T-helper 1 cell (primary cell): ENCODE data around the gene ZNF488.

ENCODE experiments used
- DNase-seq, 5 donors: peaks; one replicate each; pipeline ENCODE4 v3.0.0-alpha.2; 2012 to 2020

Gene ZNF488

DNA sequence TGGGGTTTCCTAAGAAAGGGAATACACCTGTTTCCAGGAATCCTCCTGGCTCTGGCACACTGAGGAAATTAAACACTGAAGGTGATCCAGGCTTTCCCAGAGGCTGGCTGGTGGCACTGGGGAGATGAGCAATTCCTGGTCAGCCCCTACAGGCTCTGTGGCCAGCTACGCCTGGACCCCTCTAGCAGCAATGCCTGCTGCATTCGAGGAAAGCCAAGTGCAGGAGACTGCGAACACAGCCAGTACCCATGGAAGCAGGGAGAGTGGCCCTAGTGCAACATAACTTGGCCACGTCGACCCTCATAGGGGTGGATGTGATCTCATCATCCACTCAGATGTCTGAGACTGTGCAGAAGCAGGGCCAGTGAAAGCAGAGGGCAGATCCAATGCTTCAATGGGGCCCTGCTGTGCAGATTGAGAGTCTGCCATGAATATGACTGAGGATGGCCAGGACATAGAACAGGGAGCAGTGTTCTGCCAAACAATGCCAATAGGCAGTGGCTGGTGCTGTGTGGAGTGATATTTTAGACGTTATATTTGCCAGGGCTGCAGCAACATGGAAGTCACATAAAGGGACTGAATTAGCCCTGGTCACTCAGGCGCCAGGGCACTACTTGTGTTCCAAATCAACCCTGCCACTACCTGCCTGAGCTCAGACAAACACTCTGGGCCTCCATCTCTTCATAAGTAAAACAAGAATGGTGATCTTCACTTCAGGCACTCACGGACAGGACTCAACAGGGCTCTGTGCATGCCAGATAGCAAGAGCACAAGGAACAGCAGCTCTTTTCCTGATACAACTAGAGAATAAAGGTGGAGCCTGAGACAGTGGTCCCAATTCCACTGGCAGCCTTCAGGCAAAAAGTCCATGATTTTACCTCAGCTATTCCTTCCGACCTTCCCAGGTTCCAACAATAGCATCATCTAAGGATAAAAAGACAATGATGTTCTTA is 2.4 kb downstream of the ZNF488 start:
- no peak for DNase-seq

DNA sequence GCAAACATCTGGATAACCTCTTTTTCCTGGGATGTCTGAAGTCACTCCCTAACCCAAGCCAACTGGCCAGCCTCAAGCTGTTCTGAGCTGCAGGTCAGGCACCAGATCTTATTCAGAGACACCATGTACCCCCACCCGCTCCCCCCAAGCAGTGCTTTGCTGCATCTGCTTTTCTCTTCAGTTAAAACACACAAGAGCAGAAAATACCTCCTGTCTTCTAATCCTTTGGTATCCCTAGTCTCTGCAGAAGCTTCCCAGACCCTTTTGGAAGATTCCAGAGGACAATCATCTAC is 3.0 kb downstream of the ZNF488 start:
- DNase-seq = no peak

GRCh38 chr10:47380341-47381102 is 3.6 kb downstream of the ZNF488 start:
- DNase-seq = no peak

- no peak for DNase-seq
Observed at GRCh38 chr10:47379901-47380300, 4.2 kb downstream of the ZNF488 start.

DNA sequence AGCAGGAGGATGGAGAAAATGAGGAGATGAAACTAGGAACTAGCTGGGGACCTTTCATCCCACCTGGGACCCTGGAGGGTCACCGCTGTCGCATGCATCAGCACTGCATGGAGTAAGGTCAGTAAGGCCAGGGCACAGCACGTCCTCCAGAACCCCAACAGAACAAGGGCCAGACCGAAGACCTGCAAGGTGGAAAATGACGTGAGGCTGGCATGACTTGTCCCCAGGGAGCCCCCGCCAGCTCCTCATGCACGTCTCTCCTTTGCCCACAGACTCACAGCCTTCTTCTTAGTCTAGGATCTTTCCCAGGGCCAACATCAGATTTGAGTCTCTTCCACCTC is 4.7 kb downstream of the ZNF488 start:
- no peak for DNase-seq

GRCh38 chr10:47378606-47379444 is 5.3 kb downstream of the ZNF488 start:
- DNase-seq = no peak

DNA sequence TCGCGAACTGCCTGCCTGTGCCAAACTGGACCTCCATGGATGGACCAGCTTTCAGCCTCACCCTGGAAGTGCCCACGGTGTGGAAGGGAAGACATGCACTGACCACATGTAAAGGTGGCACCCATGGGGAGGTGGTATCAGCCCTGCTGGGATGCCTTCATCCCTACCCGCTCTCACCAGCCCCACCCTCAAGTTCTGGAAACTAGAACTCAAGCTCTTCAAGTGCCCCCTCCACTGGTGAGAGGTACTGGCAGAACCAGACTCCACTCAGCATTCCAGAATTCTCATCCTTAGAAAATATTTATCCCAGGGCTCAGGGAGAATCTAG is 5.9 kb downstream of the ZNF488 start:
- DNase-seq = no peak

DNA sequence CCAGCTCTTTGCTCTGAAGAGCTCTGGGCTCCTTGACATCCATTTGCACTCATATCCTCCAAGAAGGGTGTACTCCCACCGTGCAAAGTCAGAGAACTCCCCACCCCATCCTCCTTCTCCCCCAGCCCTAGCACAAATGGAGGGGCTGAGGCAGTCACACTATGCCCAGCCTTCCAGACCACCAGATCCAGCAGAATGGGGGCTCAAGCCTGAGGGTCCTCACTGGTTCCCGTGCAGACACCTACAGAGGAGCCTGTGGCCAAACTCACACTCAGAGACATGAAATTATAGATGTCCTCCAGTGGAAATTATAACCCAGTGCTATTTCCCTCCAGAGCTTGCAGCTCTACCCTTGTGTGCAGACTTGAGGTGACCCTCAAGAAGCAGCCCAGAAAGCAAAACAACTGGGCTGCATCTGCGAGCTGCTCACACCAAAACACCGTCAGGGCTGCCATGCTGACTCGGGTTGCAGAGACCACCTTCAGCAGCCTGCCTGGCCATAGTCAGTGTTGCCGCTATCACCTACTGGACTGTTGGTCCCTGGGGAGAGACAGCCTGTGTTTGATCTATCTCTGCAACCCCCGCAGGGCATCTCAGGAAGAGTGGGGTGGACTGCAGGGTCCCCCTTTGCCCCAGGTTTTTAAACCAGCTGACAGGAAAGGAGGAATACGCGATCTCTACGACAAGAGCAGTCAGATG is 7.4 kb downstream of the ZNF488 start:
- no peak for DNase-seq

DNA sequence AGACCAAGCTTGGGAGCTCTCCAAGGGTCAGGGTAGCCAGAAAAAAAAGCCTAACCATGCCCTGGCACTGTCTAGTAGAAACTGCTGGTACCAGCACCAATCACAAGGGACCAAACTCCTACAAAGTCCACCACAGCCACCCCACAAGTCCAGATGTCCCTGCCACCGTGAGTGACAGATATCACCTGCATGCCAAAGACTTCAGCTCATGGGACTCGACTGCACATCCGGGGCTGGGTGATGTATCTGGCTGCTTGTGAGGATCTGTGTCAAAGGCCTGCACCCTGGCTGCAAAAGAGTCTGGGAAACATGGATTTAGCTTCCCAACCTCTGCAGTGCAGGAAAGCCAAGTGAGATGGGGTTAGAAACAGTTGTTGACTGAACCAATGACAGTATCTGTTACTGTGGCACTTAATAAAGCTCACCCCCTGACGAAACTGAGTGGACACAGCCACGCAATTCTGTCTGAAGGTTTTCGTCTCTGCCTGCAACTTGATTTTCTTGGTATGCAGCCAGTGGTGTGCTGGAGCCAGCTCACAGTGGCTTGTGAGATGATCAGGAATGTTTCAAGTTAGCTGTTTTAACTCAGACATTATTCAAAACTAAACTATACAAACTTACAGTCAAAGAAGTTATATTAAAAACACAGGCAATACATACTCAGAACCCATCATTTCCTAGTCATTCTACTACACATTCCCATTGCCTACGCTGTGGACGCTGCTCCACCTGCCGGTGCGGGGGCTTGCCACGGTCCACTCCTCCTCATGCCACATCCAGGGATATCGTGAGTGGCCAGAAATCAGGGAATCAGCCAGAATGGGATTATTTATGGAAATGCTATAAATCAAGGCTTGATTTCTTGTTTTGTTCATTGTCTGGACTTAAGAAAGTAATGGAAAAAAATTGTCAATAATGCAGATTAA is 9.2 kb downstream of the ZNF488 start:
- no peak for DNase-seq

- no peak for DNase-seq
Observed at GRCh38 chr10:47372726-47373125, 11.4 kb downstream of the ZNF488 start.

GRCh38 chr10:47371629-47372485 is 12.2 kb downstream of the ZNF488 start:
- no peak for DNase-seq

DNA sequence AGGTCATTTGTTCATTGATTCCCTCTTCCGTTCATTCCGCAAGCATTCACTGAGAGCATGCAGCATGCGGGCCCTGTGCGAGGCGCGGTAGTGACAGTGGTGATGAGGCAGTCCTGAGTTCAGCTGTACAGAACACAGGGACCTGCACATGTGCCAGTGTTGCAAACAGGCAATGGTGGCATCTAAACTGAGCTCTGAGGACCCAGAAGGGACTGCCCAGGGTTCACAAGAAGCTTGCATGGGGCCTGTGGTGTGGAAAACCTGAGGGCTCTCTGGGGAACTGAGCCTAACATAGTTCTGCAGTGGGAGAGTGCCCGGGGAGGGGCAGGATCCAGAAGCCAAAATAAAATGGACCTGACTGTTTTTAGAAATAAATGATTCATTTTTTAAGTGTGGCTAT is 13.2 kb downstream of the ZNF488 start:
- DNase-seq = no peak

DNA sequence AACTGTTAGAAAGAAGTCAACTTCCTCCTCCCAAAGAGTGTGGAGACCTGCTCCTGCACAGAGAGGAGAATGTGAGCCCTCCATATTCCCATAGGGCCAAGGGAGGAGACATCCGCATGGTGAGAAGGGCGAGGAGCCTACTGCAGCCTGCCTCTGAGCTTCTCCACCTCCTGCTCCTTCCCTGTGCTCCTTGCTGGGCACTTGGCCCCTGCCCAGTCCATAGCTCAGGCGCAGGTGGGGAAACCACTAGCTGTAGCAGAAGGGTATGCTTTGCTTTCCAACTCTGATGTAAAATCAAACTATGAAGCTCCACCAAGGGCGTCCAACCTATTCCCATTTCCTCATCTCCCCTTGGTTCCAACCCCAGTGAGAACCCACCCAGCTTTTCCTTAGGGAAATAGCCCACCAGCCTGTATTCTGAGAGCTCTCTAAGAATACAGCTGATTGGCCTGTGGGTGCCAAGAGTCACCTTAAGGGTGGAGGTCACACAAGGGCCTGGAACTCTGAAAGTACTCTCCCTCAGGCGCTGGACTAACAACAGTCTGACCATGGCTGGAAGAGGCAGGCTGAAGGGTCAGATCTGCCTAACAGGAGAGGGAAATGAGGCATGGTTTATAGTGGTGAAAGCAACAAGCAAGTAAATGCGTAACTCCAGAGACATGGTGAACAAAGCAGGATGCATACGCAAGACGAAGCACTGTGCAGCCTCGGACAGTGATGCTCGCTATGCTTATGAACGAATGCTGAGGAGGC is 13.9 kb downstream of the ZNF488 start:
- DNase-seq = no peak

DNA sequence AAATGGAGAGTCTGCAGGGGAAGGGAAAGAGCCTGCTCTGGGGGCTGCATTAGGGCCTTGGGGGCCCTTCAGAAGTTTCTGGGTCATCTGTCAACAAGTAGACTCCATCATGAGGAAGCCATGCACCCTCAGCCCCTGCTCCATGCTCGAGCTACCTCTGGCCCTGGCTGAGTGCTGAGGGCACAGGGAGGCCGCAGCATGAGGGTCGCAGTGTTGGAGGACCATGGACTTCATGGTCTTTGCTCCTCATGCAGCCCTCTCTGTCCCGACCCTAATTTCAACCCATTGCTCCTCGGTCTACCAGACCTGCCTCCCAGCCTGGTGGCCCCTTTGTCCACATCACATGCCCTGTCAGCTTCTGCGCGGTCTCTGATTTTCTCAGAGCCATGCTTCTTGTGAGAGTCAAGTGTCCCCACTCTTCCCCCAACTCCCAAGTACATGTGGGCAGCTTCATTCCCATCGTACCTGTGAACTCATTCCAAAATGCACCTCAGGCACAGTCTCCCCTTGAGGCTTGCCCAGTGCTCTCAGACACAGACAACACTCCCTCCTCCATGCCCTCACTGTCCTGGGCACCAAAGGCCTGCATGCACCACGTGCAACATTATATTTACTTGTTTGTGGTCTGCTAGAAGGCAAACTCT is 14.7 kb downstream of the ZNF488 start:
- DNase-seq = no peak

GRCh38 chr10:47368431-47369180 is 15.5 kb downstream of the ZNF488 start:
- DNase-seq = no peak

DNA sequence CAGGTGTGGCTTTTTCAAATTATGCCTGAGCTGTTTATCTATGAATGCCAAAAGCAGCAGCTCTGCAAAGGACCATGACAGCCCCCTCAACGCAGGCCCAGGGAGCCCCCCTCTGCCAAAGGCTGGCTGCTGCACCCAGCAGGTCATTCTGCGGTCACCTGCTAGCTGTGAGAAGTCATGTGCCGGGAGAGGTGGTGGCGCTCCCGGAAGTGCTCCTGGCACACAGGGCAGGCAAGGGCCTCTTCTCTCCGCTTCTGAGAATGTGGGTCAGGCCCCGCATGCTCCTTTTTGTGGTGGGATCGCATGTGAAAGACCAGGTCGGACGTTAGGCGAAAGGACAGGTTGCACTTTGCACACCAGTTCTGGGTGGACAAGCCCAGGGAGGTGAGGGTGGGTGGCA is 16.4 kb downstream of the ZNF488 start:
- no peak for DNase-seq

DNA sequence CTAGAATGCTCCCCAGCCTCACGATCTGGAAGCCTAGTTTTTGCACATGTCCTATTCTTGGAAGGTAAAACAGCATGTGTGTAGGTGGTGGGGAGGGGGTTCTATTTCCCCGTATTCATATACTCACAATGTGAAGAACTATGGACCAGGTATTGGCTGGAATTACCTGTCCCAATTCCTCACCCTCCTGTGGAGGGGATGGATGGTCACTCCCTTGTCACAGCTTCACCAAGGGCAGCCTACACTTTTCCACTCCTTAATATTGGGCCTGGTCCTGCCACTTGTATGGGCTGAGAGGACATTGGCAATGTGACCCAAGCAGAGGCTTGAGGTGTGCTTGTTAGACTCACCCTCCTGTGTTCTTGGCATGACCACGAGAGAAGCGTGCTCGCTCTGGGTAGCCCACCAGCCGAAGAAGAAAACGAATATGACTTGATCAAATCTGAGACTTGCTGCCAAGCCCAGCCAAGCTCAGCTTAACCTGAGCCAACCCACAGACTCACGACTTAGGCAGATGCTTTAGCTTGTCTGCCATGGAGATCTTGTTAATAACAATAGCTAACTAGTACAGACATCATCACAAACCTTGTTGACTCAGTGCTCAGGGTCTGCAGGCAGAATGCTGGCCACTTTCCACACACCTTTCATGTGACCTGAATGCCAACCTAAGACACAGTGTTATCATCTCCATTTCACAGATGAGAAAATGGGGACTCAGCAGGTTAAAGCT is 17.2 kb downstream of the ZNF488 start:
- DNase-seq = no peak

DNA sequence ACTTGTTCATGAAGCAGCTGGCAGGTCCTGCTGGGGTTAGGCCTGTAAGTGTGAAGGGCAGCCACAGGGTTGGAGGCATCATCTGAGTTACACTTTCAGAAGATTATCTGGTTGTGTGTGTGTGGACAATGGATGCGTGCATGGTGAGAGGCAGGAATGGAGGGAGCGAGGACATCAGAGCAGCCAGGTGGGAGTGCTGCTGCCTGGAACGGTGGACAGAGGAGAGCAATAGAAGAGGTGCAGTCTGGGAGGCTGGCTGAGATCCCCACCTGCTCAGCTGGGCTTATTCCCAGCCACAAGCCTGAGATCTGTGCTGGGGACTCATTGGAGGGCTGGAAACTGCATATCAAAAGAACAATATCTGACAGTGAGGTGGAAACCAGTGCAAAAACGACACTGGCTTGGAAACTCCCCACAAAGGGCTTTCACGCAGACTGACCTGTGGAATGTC is 17.9 kb downstream of the ZNF488 start:
- DNase-seq = no peak
